Transverse colon (tissue), 4 donors: ENCODE measurements around the gene OR52E5. TPM values are rescaled to one million over a fixed set of nuclear protein-coding genes. Genes with fewer than 3 reads are reported as not detected.

Experiments
- DNase-seq: peaks from one replicate; pipeline ENCODE4 v3.0.0-alpha.2; 2019
- H3K27ac ChIP-seq, 4 donors: fragments of 200-600 bp; sonication (generic); 2 replicates each; pipeline ENCODE4 v1.5.1; 2016 to 2018; ENCODE audit warnings: inconsistent platforms in 4 of 4
- H3K27me3 ChIP-seq: fragments of 200-600 bp; sonication (generic); 2 replicates; pipeline ENCODE4 v1.5.1; 2017; ENCODE audit warnings: inconsistent platforms
- H3K36me3 ChIP-seq, 4 donors: fragments of 200-600 bp; sonication (generic); 2 replicates each; pipeline ENCODE4 v1.5.1; 2017 to 2019; ENCODE audit warnings: inconsistent platforms in 4 of 4
- H3K4me1 ChIP-seq, 4 donors: fragments of 200-600 bp; sonication (generic); 2 replicates each; pipeline ENCODE4 v1.5.1; 2017 to 2020; ENCODE audit warnings: inconsistent platforms in 4 of 4
- H3K4me3 ChIP-seq, 4 donors: fragments of 200-600 bp; sonication (generic); 1 replicate in 1 of 4; 2 replicates in 3 of 4; pipeline versions ENCODE4 v1.5.1 to v1.6.1; 2017 to 2019; ENCODE audit warnings: inconsistent platforms in 4 of 4
- H3K9me3 ChIP-seq, 2 donors: fragments of 200-600 bp; sonication (generic); 2 replicates each; pipeline ENCODE4 v1.5.1; 2017 to 2019; ENCODE audit warnings: inconsistent platforms in 2 of 2
- EP300 ChIP-seq: sonication (generic); formaldehyde crosslinking; IDR thresholded peaks from one replicate; pipeline ENCODE4 v1.6.1; 2017; ENCODE audit warnings: antibody characterized with exemption, low read depth
- POLR2A ChIP-seq: fragments of 450-650 bp; IDR thresholded peaks from one replicate; pipeline ENCODE4 v1.6.1; 2016; ENCODE audit warnings: antibody characterized with exemption, mild to moderate bottlenecking, moderate library complexity
- POLR2AphosphoS5 ChIP-seq, 3 donors: sonication (generic); formaldehyde crosslinking; IDR thresholded peaks; one replicate each; pipeline ENCODE4 v1.6.1; 2016; ENCODE audit warnings: antibody characterized with exemption in 3 of 3
- WGBS, 2 donors: methylation state at CpG; one replicate each; pipeline ENCODE4 v1.1.5; 2018; ENCODE audit warnings: low coverage in 1 of 2; 5-methylcytosine and 5-hydroxymethylcytosine counted together
- in situ Hi-C, 4 donors: fragments of 200-750 bp; cut with MboI; loops; one replicate each; pipeline versions ENCODE4 v1.15.0 to v1.15.1; 2017; ENCODE audit warnings: low sequenced_read_pairs in 3 of 4, low pct_ligation_motif_present in 1 of 4, low pct_unique_long_range_greater_than_20kb in 1 of 4
- intact Hi-C: fragments of 100-400 bp; cut with DNase I; formaldehyde crosslinking; loops from one replicate; pipeline ENCODE4 v1.15.1; 2023; ENCODE audit warnings: low total_unique reads
- total RNA-seq, 4 donors: library from RNA; depleted of rRNA; stranded (reverse); fragments of >200 nt; gene quantifications; one replicate each; pipeline ENCODE4 v1.1.0, GENCODE V29; 2016
- TF ChIP-seq, protein P1 (sequence below), 5 experiments: fragments of 200-600 bp in 3 of 5; fragments of 450-650 bp in 2 of 5; sonication (generic) in 3 of 5; IDR thresholded peaks; 1 replicate in 2 of 5; 2 replicates in 3 of 5; pipeline ENCODE4 v1.5.1; 2016 to 2017; ENCODE audit warnings: antibody characterized with exemption in 5 of 5, inconsistent platforms in 3 of 5, mild to moderate bottlenecking in 2 of 5, moderate library complexity in 1 of 5

The OR52E5 gene
- total RNA-seq, result not detected

DNA sequence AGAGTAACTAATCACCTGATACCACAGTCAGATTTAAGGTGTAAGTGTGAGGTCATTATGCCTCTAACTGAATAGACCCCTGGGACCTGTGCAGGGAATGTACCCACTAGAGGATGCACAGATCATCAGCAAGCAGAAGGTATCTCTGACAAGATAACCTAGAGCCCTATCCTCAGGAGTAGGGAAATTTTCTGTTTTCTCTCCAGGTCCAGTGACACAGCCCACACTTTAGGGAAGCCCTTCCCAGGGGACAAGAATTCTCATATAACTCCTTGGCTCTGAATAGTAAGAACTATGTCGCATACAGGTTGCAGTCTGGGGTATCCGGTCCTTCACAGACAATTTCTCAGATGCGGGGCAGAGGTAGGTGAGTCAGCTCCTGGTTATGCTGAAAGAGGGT lies at the start of gene OR52E5:
Gene OR52E5, plus strand, starts transcription at position 301 of the 400 bp plus-strand sequence. CDS start 7,569 bp downstream, outside the sequence.
- Histone ChIP-seq H3K36me3 (no peaks in the 10 kb centered on the region), H3K27me3 (no peaks in the 10 kb centered on the region), H3K27ac (no peak within 1 kb of the TSS), H3K4me3 (no peak within 1 kb of the TSS), H3K4me1 (no peaks in the 10 kb centered on the region), H3K9me3 (no peaks in the 10 kb centered on the region)
- intact Hi-C loops, result no loop called here
- WGBS, 2 donors, result 94% methylated on average over 3 of the region's 3 CpGs; no CpG with 5 or more reads in 1 of the 2 donors
- no peak for DNase-seq
- in situ Hi-C loops, result no loop called here
- TF ChIP-seq POLR2A (no peak), POLR2AphosphoS5 (IDR thresholded peaks at IDR 0.05) (no peak), EP300 (no peak)
- TF ChIP-seq, protein P1, sequence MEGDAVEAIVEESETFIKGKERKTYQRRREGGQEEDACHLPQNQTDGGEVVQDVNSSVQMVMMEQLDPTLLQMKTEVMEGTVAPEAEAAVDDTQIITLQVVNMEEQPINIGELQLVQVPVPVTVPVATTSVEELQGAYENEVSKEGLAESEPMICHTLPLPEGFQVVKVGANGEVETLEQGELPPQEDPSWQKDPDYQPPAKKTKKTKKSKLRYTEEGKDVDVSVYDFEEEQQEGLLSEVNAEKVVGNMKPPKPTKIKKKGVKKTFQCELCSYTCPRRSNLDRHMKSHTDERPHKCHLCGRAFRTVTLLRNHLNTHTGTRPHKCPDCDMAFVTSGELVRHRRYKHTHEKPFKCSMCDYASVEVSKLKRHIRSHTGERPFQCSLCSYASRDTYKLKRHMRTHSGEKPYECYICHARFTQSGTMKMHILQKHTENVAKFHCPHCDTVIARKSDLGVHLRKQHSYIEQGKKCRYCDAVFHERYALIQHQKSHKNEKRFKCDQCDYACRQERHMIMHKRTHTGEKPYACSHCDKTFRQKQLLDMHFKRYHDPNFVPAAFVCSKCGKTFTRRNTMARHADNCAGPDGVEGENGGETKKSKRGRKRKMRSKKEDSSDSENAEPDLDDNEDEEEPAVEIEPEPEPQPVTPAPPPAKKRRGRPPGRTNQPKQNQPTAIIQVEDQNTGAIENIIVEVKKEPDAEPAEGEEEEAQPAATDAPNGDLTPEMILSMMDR (IDR thresholded peaks at IDR 0.05), result no peak

- no peak for DNase-seq
- H3K4me1 ChIP-seq, result no peaks in the 10 kb centered on the region
- no peak overlapping the region for H3K4me3 ChIP-seq
- no peaks in the 10 kb centered on the region for H3K36me3 ChIP-seq
- intact Hi-C loops (no loop called here), in situ Hi-C loops (no loop called here)
- H3K9me3 ChIP-seq, result no peaks in the 10 kb centered on the region
- H3K27ac ChIP-seq, result no peak overlapping the region
- 25 to 56% methylated on average over 1 of the region's 1 CpG for WGBS, 2 donors
- no peaks in the 10 kb centered on the region for H3K27me3 ChIP-seq
- TF ChIP-seq, protein P1 (IDR thresholded peaks at IDR 0.05), result no peak
- no peak for TF ChIP-seq EP300
- no peak for TF ChIP-seq POLR2AphosphoS5 (IDR thresholded peaks at IDR 0.05)
These were observed 46.3 kb upstream of the OR52E5 start for GRCh38 chr11:5846701-5847100.

DNA sequence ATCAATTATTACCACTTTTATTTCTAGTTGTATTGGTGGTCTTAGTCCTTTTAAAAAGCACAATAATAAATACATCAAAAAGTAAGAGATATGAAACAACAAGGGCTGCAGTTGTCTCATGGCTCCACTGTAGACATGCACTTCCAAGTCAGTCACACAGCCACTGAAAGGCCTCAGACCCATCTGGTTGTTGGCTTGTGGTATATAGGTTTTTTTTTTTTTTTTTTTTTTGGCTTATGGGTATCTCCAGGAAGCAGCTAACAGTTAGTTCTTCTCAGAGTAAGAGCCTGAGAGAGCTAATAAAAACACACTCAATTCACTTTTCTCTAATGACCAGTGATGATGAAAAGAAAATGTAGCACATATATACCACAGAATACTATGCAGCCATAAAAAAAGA lies 45.3 kb upstream of the OR52E5 start:
- no peak for DNase-seq
- Histone ChIP-seq H3K4me3 (no peak overlapping the region), H3K9me3 (no peaks in the 10 kb centered on the region), H3K27me3 (no peaks in the 10 kb centered on the region), H3K4me1 (no peaks in the 10 kb centered on the region), H3K36me3 (no peaks in the 10 kb centered on the region), H3K27ac (no peak overlapping the region)
- in situ Hi-C loops (no loop called here), intact Hi-C loops (no loop called here)
- TF ChIP-seq POLR2AphosphoS5 (IDR thresholded peaks at IDR 0.05) (no peak), POLR2A (no peak), EP300 (no peak)
- TF ChIP-seq, protein P1 (IDR thresholded peaks at IDR 0.05), result no peak

- in situ Hi-C loops (no loop called here), intact Hi-C loops (no loop called here)
- Histone ChIP-seq H3K9me3 (no peaks in the 10 kb centered on the region), H3K27me3 (no peaks in the 10 kb centered on the region), H3K4me3 (no peak overlapping the region), H3K27ac (no peak overlapping the region), H3K4me1 (no peaks in the 10 kb centered on the region), H3K36me3 (no peaks in the 10 kb centered on the region)
- no peak for DNase-seq
- 90 to 100% methylated on average over 1 of the region's 1 CpG for WGBS, 2 donors
- no peak for TF ChIP-seq EP300
- TF ChIP-seq POLR2AphosphoS5 (IDR thresholded peaks at IDR 0.05), result no peak
- no peak for TF ChIP-seq POLR2A
- TF ChIP-seq, protein P1 (IDR thresholded peaks at IDR 0.05), result no peak
These were observed 42.0 kb upstream of the OR52E5 start for GRCh38 chr11:5851002-5851401.
